ENCODE measurements around the gene FGFR2. TPM values are rescaled to one million over a fixed set of nuclear protein-coding genes. Genes with fewer than 3 reads are reported as not detected.

The FGFR2 gene
- total and polyA plus RNA-seq, 2 donors (not counting 3 experiments of a cell fraction or from before 2014, with no cell fraction given), result 0.06 TPM; not detected in 1

- Histone ChIP-seq H2AFZ (ENCODE audit: low read depth, low read length) (no peak overlapping the region), H3K27ac (ENCODE audit: insufficient read depth, low read depth, low read length) (no peak overlapping the region), H3K4me2 (ENCODE audit: insufficient read depth, low read length) (no peak overlapping the region), H4K20me1 (replicated peaks; ENCODE audit: control insufficient read depth, extremely low read depth, insufficient read depth, low read length) (no peaks in the 10 kb centered on the region), H3K9me1 (replicated peaks; ENCODE audit: control insufficient read depth, extremely low read depth, insufficient read depth, low read length) (no peaks in the 10 kb centered on the region), H3K9ac (replicated peaks; ENCODE audit: extremely low read depth, insufficient read depth, low read length) (no peak overlapping the region), H3K4me3 (replicated peaks in 1 of 3; ENCODE audit: insufficient read depth in 1 of 3, low read depth in 1 of 3, low read length in 3 of 3) (no peak overlapping the region), H3K36me3 (ENCODE audit: control insufficient read depth in 2 of 2, extremely low read depth in 1 of 2, insufficient read depth in 2 of 2, low read length in 2 of 2) (no peaks in the 10 kb centered on the region), H3K4me1 (ENCODE audit: control insufficient read depth, extremely low read depth, insufficient read depth, low read length) (no peaks in the 10 kb centered on the region), H3K79me2 (ENCODE audit: control insufficient read depth, insufficient read depth, low read length) (no peaks in the 10 kb centered on the region), H3K9me3 (replicated peaks; ENCODE audit: control insufficient read depth, insufficient read depth, low read length) (no peaks in the 10 kb centered on the region), H3K27me3 (ENCODE audit: control insufficient read depth in 2 of 2, insufficient read depth in 2 of 2, low read length in 2 of 2) (no peaks in the 10 kb centered on the region)
- ChIA-PET POLR2A (no interaction called here), CTCF (no interaction called here)
- no peak for TF ChIP-seq POLR2AphosphoS5 (IDR thresholded peaks at IDR 0.05; ENCODE audit: insufficient read depth, low read depth, low read length)
- no peak for TF ChIP-seq MYC (IDR thresholded peaks at IDR 0.05; ENCODE audit: low read depth, low read length)
- intact Hi-C loops (cut with micrococcal nuclease), result no loop called here
- dilution Hi-C loops (cut with MboI; ENCODE audit: extremely low pct_ligation_motif_present, low sequenced_read_pairs), result no loop called here
- DNase-seq (ENCODE audit: low read depth, low spot score) (no peak), FAIRE-seq (no peak)
- BruUV-seq (replicated peaks), result no TSS peak
Measured at GRCh38 chr10:121460733-121461132, 137.5 kb downstream of the FGFR2 start.

GRCh38 chr10:121459622-121460453 lies 138.4 kb downstream of the FGFR2 start:
- H4K20me1 ChIP-seq (replicated peaks; ENCODE audit: control insufficient read depth, extremely low read depth, insufficient read depth, low read length), result no peaks in the 10 kb centered on the region
- H3K79me2 ChIP-seq (ENCODE audit: control insufficient read depth, insufficient read depth, low read length), result no peaks in the 10 kb centered on the region
- CTCF ChIA-PET, result no interaction called here
- no peaks in the 10 kb centered on the region for H3K36me3 ChIP-seq (ENCODE audit: control insufficient read depth in 2 of 2, extremely low read depth in 1 of 2, insufficient read depth in 2 of 2, low read length in 2 of 2)
- no peak overlapping the region for H3K27ac ChIP-seq (ENCODE audit: insufficient read depth, low read depth, low read length)
- H2AFZ ChIP-seq (ENCODE audit: low read depth, low read length), result no peak overlapping the region
- H3K9me3 ChIP-seq (replicated peaks; ENCODE audit: control insufficient read depth, insufficient read depth, low read length), result no peaks in the 10 kb centered on the region
- H3K4me1 ChIP-seq (ENCODE audit: control insufficient read depth, extremely low read depth, insufficient read depth, low read length), result no peaks in the 10 kb centered on the region
- dilution Hi-C loops (cut with MboI; ENCODE audit: extremely low pct_ligation_motif_present, low sequenced_read_pairs) (no loop called here), intact Hi-C loops (cut with micrococcal nuclease) (no loop called here)
- DNase-seq (ENCODE audit: low read depth, low spot score), result no peak
- no peak overlapping the region for H3K4me3 ChIP-seq (replicated peaks in 1 of 3; ENCODE audit: insufficient read depth in 1 of 3, low read depth in 1 of 3, low read length in 3 of 3)
- no peak overlapping the region for H3K9ac ChIP-seq (replicated peaks; ENCODE audit: extremely low read depth, insufficient read depth, low read length)
- no peaks in the 10 kb centered on the region for H3K27me3 ChIP-seq (ENCODE audit: control insufficient read depth in 2 of 2, insufficient read depth in 2 of 2, low read length in 2 of 2)
- TF ChIP-seq GATA2 (IDR thresholded peaks at IDR 0.05; ENCODE audit: insufficient read depth, insufficient read length, low read depth, low read length) (no peak), MAX (IDR thresholded peaks at IDR 0.05; ENCODE audit: insufficient read depth, insufficient read length) (no peak), CTCF (IDR thresholded peaks at IDR 0.05; ENCODE audit: extremely low read depth in 1 of 2, insufficient read depth in 1 of 2, low read depth in 1 of 2, low read length in 2 of 2) (no peak), FOS (IDR thresholded peaks at IDR 0.05; ENCODE audit: borderline replicate concordance, insufficient read depth, low read length) (no peak), POLR2A (IDR thresholded peaks at IDR 0.05; ENCODE audit: low read depth, low read length) (no peak), MYC (IDR thresholded peaks at IDR 0.05; ENCODE audit: low read depth, low read length) (no peak), JUN (IDR thresholded peaks at IDR 0.05; ENCODE audit: borderline replicate concordance, insufficient read depth, insufficient read length, low read depth) (no peak)
- no peak overlapping the region for H3K4me2 ChIP-seq (ENCODE audit: insufficient read depth, low read length)
- no peak for FAIRE-seq
- no peaks in the 10 kb centered on the region for H3K9me1 ChIP-seq (replicated peaks; ENCODE audit: control insufficient read depth, extremely low read depth, insufficient read depth, low read length)
- BruUV-seq (replicated peaks), result no TSS peak
- POLR2A ChIA-PET, result no interaction called here
